ENCODE measurements around the gene XPO6.

DNA sequence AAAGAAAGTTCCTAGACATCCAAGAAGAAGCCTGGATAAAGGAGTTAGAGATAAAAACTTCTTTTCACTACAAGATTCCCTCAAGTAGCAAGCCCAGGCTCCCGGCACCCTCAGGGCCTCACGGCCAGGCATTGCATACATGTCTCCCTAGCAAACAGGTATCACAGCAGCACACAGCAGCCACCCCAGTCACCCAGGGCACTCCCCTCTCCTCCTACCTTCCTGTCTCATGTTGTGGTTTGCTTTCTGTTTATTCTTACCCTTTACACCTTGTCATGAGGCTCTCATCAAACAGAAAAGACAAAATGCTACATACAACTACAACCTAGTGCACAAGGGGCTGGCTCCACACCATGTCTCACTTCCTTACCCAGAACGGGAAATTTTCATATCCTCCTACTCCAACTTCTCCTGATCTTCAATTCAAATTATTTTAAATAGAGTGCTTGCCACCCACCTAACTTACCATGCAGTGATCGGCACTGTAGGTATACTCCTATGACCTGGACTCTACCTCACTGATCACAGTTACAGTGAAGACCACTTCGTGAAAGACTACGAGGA is 42.7 kb downstream of the XPO6 start:
- TF ChIP-seq, protein P1, sequence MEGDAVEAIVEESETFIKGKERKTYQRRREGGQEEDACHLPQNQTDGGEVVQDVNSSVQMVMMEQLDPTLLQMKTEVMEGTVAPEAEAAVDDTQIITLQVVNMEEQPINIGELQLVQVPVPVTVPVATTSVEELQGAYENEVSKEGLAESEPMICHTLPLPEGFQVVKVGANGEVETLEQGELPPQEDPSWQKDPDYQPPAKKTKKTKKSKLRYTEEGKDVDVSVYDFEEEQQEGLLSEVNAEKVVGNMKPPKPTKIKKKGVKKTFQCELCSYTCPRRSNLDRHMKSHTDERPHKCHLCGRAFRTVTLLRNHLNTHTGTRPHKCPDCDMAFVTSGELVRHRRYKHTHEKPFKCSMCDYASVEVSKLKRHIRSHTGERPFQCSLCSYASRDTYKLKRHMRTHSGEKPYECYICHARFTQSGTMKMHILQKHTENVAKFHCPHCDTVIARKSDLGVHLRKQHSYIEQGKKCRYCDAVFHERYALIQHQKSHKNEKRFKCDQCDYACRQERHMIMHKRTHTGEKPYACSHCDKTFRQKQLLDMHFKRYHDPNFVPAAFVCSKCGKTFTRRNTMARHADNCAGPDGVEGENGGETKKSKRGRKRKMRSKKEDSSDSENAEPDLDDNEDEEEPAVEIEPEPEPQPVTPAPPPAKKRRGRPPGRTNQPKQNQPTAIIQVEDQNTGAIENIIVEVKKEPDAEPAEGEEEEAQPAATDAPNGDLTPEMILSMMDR (conservative IDR thresholded peaks at IDR 0.05; ENCODE audit: low read length) = no peak
- no peak for TF ChIP-seq EZH2phosphoT487 (IDR thresholded peaks at IDR 0.05; ENCODE audit: borderline replicate concordance, low read depth, low read length)
